Stimulated activated CD4-positive, alpha-beta T cell treated with anti-CD3 and anti-CD28 coated beads, Interleukin-15, amount 100 ng/mL, for 1 hour (primary cell): Measurements from ENCODE around the gene TCF3.

Source experiments
- DNase-seq, 2 donors: peaks; one replicate each; pipeline ENCODE4 v3.0.0-alpha.2; 2020; ENCODE audit warnings: low read depth in 1 of 2, low spot score in 1 of 2

Gene TCF3

GRCh38 chr19:1567116-1567847 is 85.1 kb downstream of the TCF3 start:
- DNase-seq = no peak

- no peak for DNase-seq
These were observed 85.9 kb downstream of the TCF3 start for GRCh38 chr19:1566392-1567115.

GRCh38 chr19:1563251-1563650 is 89.2 kb downstream of the TCF3 start:
- DNase-seq = no peak

GRCh38 chr19:1561236-1561842 is 91.1 kb downstream of the TCF3 start:
- no peak for DNase-seq

GRCh38 chr19:1560286-1560882 is 92.0 kb downstream of the TCF3 start:
- no peak for DNase-seq
